ENCODE data around the gene CRIP3. TPM values are rescaled to one million over a fixed set of nuclear protein-coding genes. Genes with fewer than 3 reads are reported as not detected.
"Not testable (repeated sequence)": the region's sequence is repeated elsewhere in the genome, so short reads cannot be mapped to it uniquely, and the experiment has no call there.

The CRIP3 gene
- total RNA-seq, 1 donor from 2014 or later: 3.8 TPM

GRCh38 chr6:43308990-43309477 lies 408 bp upstream of the CRIP3 start:
- DNase-seq (ENCODE audit: low spot score): no peak
- ATAC-seq: no peak
- intact Hi-C loops (cut with DNase I): no loop called here

GRCh38 chr6:43307451-43308100 lies 1.1 kb downstream of the CRIP3 start:
- DNase-seq (ENCODE audit: low spot score) (no peak), ATAC-seq (peak; percentile 9)
- intact Hi-C loops (cut with DNase I): no loop called here

- intact Hi-C loops (cut with DNase I): no loop called here
- DNase-seq (ENCODE audit: low spot score) (no peak), ATAC-seq (no peak)
Measured at GRCh38 chr6:43306086-43306485, 2.5 kb downstream of the CRIP3 start.

GRCh38 chr6:43304882-43305281 lies 3.7 kb downstream of the CRIP3 start:
- DNase-seq (ENCODE audit: low spot score) (no peak), ATAC-seq (no peak)
- intact Hi-C loops (cut with DNase I): no loop called here

GRCh38 chr6:43304361-43304760 lies 4.3 kb downstream of the CRIP3 start:
- DNase-seq (ENCODE audit: low spot score) (no peak), ATAC-seq (no peak)
- intact Hi-C loops (cut with DNase I): no loop called here

GRCh38 chr6:43303751-43304331 lies 4.8 kb downstream of the CRIP3 start:
- DNase-seq (ENCODE audit: low spot score) (no peak), ATAC-seq (no peak)
- intact Hi-C loops (cut with DNase I): no loop called here

- ATAC-seq; DNase-seq (ENCODE audit: low spot score); intact Hi-C loops (cut with DNase I): not testable (repeated sequence)
Measured at GRCh38 chr6:43303006-43303405, 5.6 kb downstream of the CRIP3 start.

GRCh38 chr6:43302126-43302525 lies 6.5 kb downstream of the CRIP3 start:
- intact Hi-C loops (cut with DNase I): no loop called here
- no peak for DNase-seq (ENCODE audit: low spot score)
- no peak for ATAC-seq

- ATAC-seq (no peak), DNase-seq (ENCODE audit: low spot score) (no peak)
- intact Hi-C loops (cut with DNase I): no loop called here
Measured at GRCh38 chr6:43301081-43301870, 7.3 kb downstream of the CRIP3 start.

GRCh38 chr6:43299338-43300293 lies 9.0 kb downstream of the CRIP3 start:
- ATAC-seq: no peak
- intact Hi-C loops (cut with DNase I): no loop called here
- DNase-seq (ENCODE audit: low spot score): no peak

GRCh38 chr6:43298565-43299337 lies 9.9 kb downstream of the CRIP3 start:
- DNase-seq (ENCODE audit: low spot score): no peak
- ATAC-seq: no peak
- intact Hi-C loops (cut with DNase I): no loop called here

GRCh38 chr6:43297644-43298564 lies 10.7 kb downstream of the CRIP3 start, which contains the start of gene SLC22A7:
SLC22A7 (plus strand) TSS chr6:43298260; CDS start chr6:43298359, 99 bp downstream.
- intact Hi-C loops (cut with DNase I): no loop called here
- DNase-seq (ENCODE audit: low spot score) (no peak), ATAC-seq (no peak)

GRCh38 chr6:43296780-43297497 lies 11.7 kb downstream of the CRIP3 start:
- intact Hi-C loops (cut with DNase I): no loop called here
- no peak for ATAC-seq

GRCh38 chr6:43295456-43295855 lies 13.2 kb downstream of the CRIP3 start:
- intact Hi-C loops (cut with DNase I): no loop called here
- DNase-seq (ENCODE audit: low spot score): no peak
- ATAC-seq: no peak

More at GRCh38 chr6:43296780-43297497, 11.7 kb downstream of the CRIP3 start:
- DNase-seq (ENCODE audit: low spot score): no peak

GRCh38 chr6:43294536-43294935 lies 14.1 kb downstream of the CRIP3 start:
- ATAC-seq: no peak
- intact Hi-C loops (cut with DNase I): no loop called here
- no peak for DNase-seq (ENCODE audit: low spot score)

GRCh38 chr6:43293698-43294097 lies 14.9 kb downstream of the CRIP3 start:
- DNase-seq (ENCODE audit: low spot score) (no peak), ATAC-seq (no peak)
- intact Hi-C loops (cut with DNase I): no loop called here
